H1 (cell line): ENCODE data around the gene KLHL8. TPM values are rescaled to one million over a fixed set of nuclear protein-coding genes. Genes with fewer than 3 reads are reported as not detected.

ENCODE experiments used
- CTCF ChIA-PET: fragments of 300-600 bp; sonication (Branson Sonifier 250); formaldehyde crosslinking; loops from one replicate; lab custom pipeline; 2021; ENCODE audit not compliant: partially characterized antibody; lab: Charles Lee
- POLR2A ChIA-PET: fragments of 300-600 bp; sonication (Branson Sonifier 250); formaldehyde crosslinking; loops from one replicate; lab custom pipeline; 2021; ENCODE audit warnings: inconsistent platforms; ENCODE audit not compliant: partially characterized antibody; lab: Charles Lee
- DNase-seq, 2 experiments: peaks; one replicate each; pipeline versions ENCODE4 v3.0.0 to v3.0.0-alpha.2; 2010 to 2022; ENCODE audit warnings: low spot score in 2 of 2, low read depth in 1 of 2, mixed read lengths in 1 of 2
- FAIRE-seq: peaks from 2 replicates; lab custom pipeline; 2011; peaks lifted over from hg19 to GRCh38; lab: Jason Lieb, UNC
- H2AFZ ChIP-seq: 2 replicates; pipeline ENCODE4 v1.8.1; 2012; ENCODE audit warnings: low read length, inconsistent platforms
- H2AK5ac ChIP-seq: 2 replicates; pipeline ENCODE4 v1.6.1; 2013; ENCODE audit warnings: low read depth, low read length
- H2BK120ac ChIP-seq: replicated peaks from 2 replicates; pipeline ENCODE3; 2013; ENCODE audit warnings: low read depth, low read length, inconsistent platforms
- H2BK12ac ChIP-seq: 2 replicates; pipeline ENCODE4 v1.6.1; 2013; ENCODE audit warnings: low read depth, low read length
- H2BK15ac ChIP-seq: 2 replicates; pipeline ENCODE4 v1.6.1; 2013; ENCODE audit warnings: low read length
- H2BK20ac ChIP-seq: 2 replicates; pipeline ENCODE4 v1.6.1; 2013; ENCODE audit warnings: low read length
- H2BK5ac ChIP-seq: 2 replicates; pipeline ENCODE4 v1.6.1; 2013; ENCODE audit warnings: low read depth, low read length
- H3K14ac ChIP-seq: 2 replicates; pipeline ENCODE4 v1.6.1; 2013; ENCODE audit warnings: inconsistent platforms; ENCODE audit not compliant: insufficient read length
- H3K18ac ChIP-seq: 2 replicates; pipeline ENCODE4 v1.6.1; 2013; ENCODE audit warnings: low read length; ENCODE audit errors: extremely low read depth
- H3K23ac ChIP-seq: 2 replicates; pipeline ENCODE4 v1.6.1; 2013; ENCODE audit warnings: inconsistent platforms; ENCODE audit not compliant: insufficient read length
- H3K23me2 ChIP-seq: 2 replicates; pipeline ENCODE4 v1.6.1; 2013; ENCODE audit warnings: low read depth, low read length
- H3K27ac ChIP-seq: 2 replicates; pipeline ENCODE4 v1.6.1; 2011; ENCODE audit warnings: low read depth, low read length, inconsistent platforms
- H3K27me3 ChIP-seq, 4 experiments: replicated peaks in 1 of 4; 1 replicate in 1 of 4; 2 replicates in 3 of 4; pipeline versions ENCODE4 v1.6.1 to v1.8.1; 2011 to 2013; ENCODE audit warnings: low read length in 3 of 4, mild to moderate bottlenecking in 3 of 4, inconsistent platforms in 2 of 4, mixed read lengths in 2 of 4, moderate library complexity in 1 of 4; ENCODE audit not compliant: control insufficient read depth in 3 of 4, insufficient read depth in 3 of 4; ENCODE audit errors: extremely low read depth in 1 of 4
- H3K36me3 ChIP-seq, 4 experiments: 2 replicates each; pipeline versions ENCODE4 v1.6.1 to v1.8.1; 2011 to 2013; ENCODE audit warnings: mild to moderate bottlenecking in 4 of 4, low read length in 3 of 4, moderate library complexity in 2 of 4, control low read depth in 1 of 4, inconsistent platforms in 1 of 4; ENCODE audit not compliant: insufficient read depth in 4 of 4, control insufficient read depth in 2 of 4
- H3K4ac ChIP-seq: replicated peaks from 2 replicates; pipeline ENCODE3; 2013; ENCODE audit warnings: low read length, low read depth, mixed read lengths, inconsistent platforms; ENCODE audit not compliant: insufficient read length
- H3K4me1 ChIP-seq, 4 experiments: replicated peaks in 1 of 4; 1 replicate in 1 of 4; 2 replicates in 3 of 4; pipeline versions ENCODE4 v1.6.1 to v1.8.1; 2011 to 2013; ENCODE audit warnings: low read length in 3 of 4, inconsistent platforms in 2 of 4, mixed read lengths in 1 of 4; ENCODE audit not compliant: insufficient read depth in 4 of 4, control insufficient read depth in 3 of 4
- H3K4me2 ChIP-seq, 2 experiments: 2 replicates each; pipeline versions ENCODE4 v1.6.1 to v1.8.1; 2011 to 2013; ENCODE audit warnings: low read depth in 2 of 2, low read length in 2 of 2, control low read depth in 1 of 2, inconsistent platforms in 1 of 2, mild to moderate bottlenecking in 1 of 2; ENCODE audit not compliant: insufficient read depth in 1 of 2
- H3K4me3 ChIP-seq, 4 experiments: fragments of 200-600, 300-600 bp in 1 of 4; sonication (generic), shearing (Covaris generic), sonication (Bioruptor Twin) in 1 of 4; 2 replicates each; pipeline versions ENCODE4 v1.5.1 to v1.8.1; 2011 to 2016; ENCODE audit warnings: low read length in 4 of 4, low read depth in 3 of 4, control low read depth in 2 of 4, inconsistent platforms in 2 of 4, mild to moderate bottlenecking in 2 of 4, mixed read lengths in 1 of 4, moderate library complexity in 1 of 4; ENCODE audit not compliant: insufficient read depth in 2 of 4; ENCODE audit errors: extremely low read depth in 1 of 4
- H3K56ac ChIP-seq: replicated peaks from 2 replicates; pipeline ENCODE3; 2013; ENCODE audit warnings: low read depth, mild to moderate bottlenecking, mixed read lengths, low read length, inconsistent platforms; ENCODE audit not compliant: insufficient read length
- H3K79me1 ChIP-seq: 2 replicates; pipeline ENCODE4 v1.6.1; 2013; ENCODE audit warnings: low read depth, low read length, control low read depth
- H3K79me2 ChIP-seq, 2 experiments: 2 replicates each; pipeline versions ENCODE4 v1.6.1 to v1.8.1; 2012 to 2013; ENCODE audit warnings: low read length in 2 of 2, mild to moderate bottlenecking in 2 of 2, inconsistent platforms in 1 of 2; ENCODE audit not compliant: insufficient read depth in 2 of 2, control insufficient read depth in 1 of 2
- H3K9ac ChIP-seq, 4 experiments: replicated peaks in 1 of 4; 1 replicate in 1 of 4; 2 replicates in 3 of 4; pipeline versions ENCODE4 v1.6.1 to v1.8.1; 2011 to 2013; ENCODE audit warnings: low read depth in 3 of 4, low read length in 3 of 4, control low read depth in 2 of 4, mild to moderate bottlenecking in 2 of 4, moderate library complexity in 2 of 4, inconsistent platforms in 1 of 4; ENCODE audit errors: extremely low read depth in 1 of 4
- H3K9me3 ChIP-seq, 2 experiments: 2 replicates each; pipeline versions ENCODE4 v1.6.1 to v1.8.1; 2012 to 2013; ENCODE audit warnings: mild to moderate bottlenecking in 2 of 2, moderate library complexity in 2 of 2, control low read depth in 1 of 2, inconsistent platforms in 1 of 2, low read depth in 1 of 2, low read length in 1 of 2, mixed read lengths in 1 of 2; ENCODE audit not compliant: insufficient read depth in 2 of 2
- H4K20me1 ChIP-seq, 2 experiments: replicated peaks in 1 of 2; 2 replicates each; pipeline versions ENCODE3 to v1.8.1; 2011 to 2013; ENCODE audit warnings: inconsistent platforms in 2 of 2, low read length in 2 of 2, mild to moderate bottlenecking in 1 of 2; ENCODE audit not compliant: insufficient read depth in 2 of 2, control insufficient read depth in 1 of 2
- H4K5ac ChIP-seq: 2 replicates; pipeline ENCODE4 v1.6.1; 2013; ENCODE audit warnings: low read length, low read depth, mixed read lengths, inconsistent platforms; ENCODE audit not compliant: insufficient read length
- H4K8ac ChIP-seq: 2 replicates; pipeline ENCODE4 v1.8.0; 2013; ENCODE audit warnings: mild to moderate bottlenecking, moderate library complexity, low read length, inconsistent platforms; ENCODE audit not compliant: insufficient read depth; ENCODE audit errors: extremely low read depth
- H4K91ac ChIP-seq: replicated peaks from 2 replicates; pipeline ENCODE3; 2013; ENCODE audit warnings: low read length, mixed read lengths, inconsistent platforms; ENCODE audit not compliant: insufficient read length
- ASH2L ChIP-seq: fragments of 200-600, 300-600 bp; sonication (generic); IDR thresholded peaks from one replicate; pipeline ENCODE4 v1.7.1; 2017; ENCODE audit warnings: low read length
- ATF3 ChIP-seq: IDR thresholded peaks from 2 replicates; pipeline ENCODE4 v1.6.1; 2011; ENCODE audit warnings: low read depth, mild to moderate bottlenecking, low read length; ENCODE audit not compliant: insufficient read depth
- BACH1 ChIP-seq: IDR thresholded peaks from 2 replicates; pipeline ENCODE4 v1.6.1; 2012; ENCODE audit warnings: low read length, improper control_type of control experiment
- GTF2F1 ChIP-seq: IDR thresholded peaks from 2 replicates; pipeline ENCODE4 v1.6.1; 2012; ENCODE audit warnings: low read depth, low read length, improper control_type of control experiment, borderline replicate concordance
- KDM5A ChIP-seq: fragments of 200-600 bp; IDR thresholded peaks from 2 replicates; pipeline ENCODE4 v1.7.1; 2012; ENCODE audit warnings: mild to moderate bottlenecking, low read length, inconsistent platforms, mixed read lengths
- NANOG ChIP-seq: IDR thresholded peaks from 2 replicates; pipeline ENCODE4 v1.6.1; 2011; ENCODE audit warnings: low read length, low read depth, mild to moderate bottlenecking, inconsistent platforms; ENCODE audit not compliant: insufficient read depth, poor library complexity, severe bottlenecking
- POLR2AphosphoS5 ChIP-seq: IDR thresholded peaks from 2 replicates; pipeline ENCODE4 v1.6.1; 2011; ENCODE audit warnings: low read depth, low read length
- RBBP5 ChIP-seq: IDR thresholded peaks from 2 replicates; pipeline ENCODE4 v1.7.1; 2012; ENCODE audit warnings: low read depth, mild to moderate bottlenecking, inconsistent platforms, low read length, moderate library complexity, borderline replicate concordance
- SIRT6 ChIP-seq: IDR thresholded peaks from one replicate; pipeline ENCODE4 v1.7.1; 2012; ENCODE audit warnings: low read length, inconsistent platforms
- SP2 ChIP-seq: IDR thresholded peaks from 2 replicates; pipeline ENCODE4 v1.6.1; 2012; ENCODE audit warnings: mild to moderate bottlenecking, low read length, inconsistent platforms
- SRF ChIP-seq: IDR thresholded peaks from 2 replicates; pipeline ENCODE4 v1.6.1; 2011; ENCODE audit warnings: mild to moderate bottlenecking, low read depth, low read length, moderate library complexity
- TBP ChIP-seq: IDR thresholded peaks from 2 replicates; pipeline ENCODE4 v1.6.1; 2011; ENCODE audit warnings: low read depth, low read length, improper control_type of control experiment
- USF2 ChIP-seq: IDR thresholded peaks from 2 replicates; pipeline ENCODE4 v1.6.1; 2011; ENCODE audit warnings: low read length, improper control_type of control experiment
- WGBS, 2 experiments: shearing (Covaris generic) in 1 of 2; methylation state at CpG; one replicate each; pipeline versions ENCODE4 v1.1.6 to v1.1.7; 2013 to 2015; ENCODE audit warnings: low lambda C conversion rate in 2 of 2, mixed read lengths in 2 of 2, inconsistent platforms in 1 of 2, low coverage in 1 of 2, missing lambda C conversion rate in 1 of 2; ENCODE audit not compliant: insufficient replicate concordance in 2 of 2, insufficient coverage in 1 of 2, insufficient read length in 1 of 2; ENCODE audit errors: extremely low coverage in 1 of 2, missing lambda C conversion rate in 1 of 2; 5-methylcytosine and 5-hydroxymethylcytosine counted together
- polyA plus RNA-seq, 7 experiments: library from polyadenylated mRNA; depleted of rRNA in 3 of 7; stranded (reverse) in 5 of 7; unstranded in 2 of 7; fragments of >200 nt in 5 of 7; fragments of 200-250 nt in 2 of 7; gene quantifications; 1 replicate in 5 of 7; 2 replicates in 1 of 7; 4 replicates in 1 of 7; pipeline versions ENCODE4 v1.2.1 to v1.2.3, GENCODE V29; 2011 to 2013; ENCODE audit warnings: missing spikeins in 2 of 7, mixed read lengths in 2 of 7
- total RNA-seq: library from RNA; stranded (reverse); fragmentation: NEBNext Ultra II Directional; extraction: Animal tissue kit (Norgen Biotek cat#: 25700); gene quantifications from 2 replicates; pipeline ENCODE4 v1.2.1, GENCODE V29; 2021

KLHL8 gene
- total and polyA plus RNA-seq, 2 of the 8 experiments (the other 6 are each of a cell fraction or from before 2014, with no cell fraction given): 0.94 to 8.1 TPM

- no peak overlapping the region for H3K9ac ChIP-seq
- no peak overlapping the region for H3K14ac ChIP-seq
- no peaks in the 10 kb centered on the region for H3K4me1 ChIP-seq
- H4K5ac ChIP-seq: no peak overlapping the region
- H3K23ac ChIP-seq: no peak overlapping the region
- no peak overlapping the region for H2BK15ac ChIP-seq
- H2BK12ac ChIP-seq: no peak overlapping the region
- no peaks in the 10 kb centered on the region for H3K79me1 ChIP-seq
- no peak overlapping the region for H3K18ac ChIP-seq
- H2BK5ac ChIP-seq: no peak overlapping the region
- H3K9me3 ChIP-seq: no peaks in the 10 kb centered on the region
- no peaks in the 10 kb centered on the region for H3K36me3 ChIP-seq
- 78% methylated on average over 1 of the region's 1 CpG; no CpG with 5 or more reads in 1 of the 2 experiments for WGBS, 2 experiments
- H3K27ac ChIP-seq: no peak overlapping the region
- no peaks in the 10 kb centered on the region for H3K27me3 ChIP-seq
- H3K23me2 ChIP-seq: no peaks in the 10 kb centered on the region
- H4K20me1 ChIP-seq: no peaks in the 10 kb centered on the region
- no peak overlapping the region for H3K4me3 ChIP-seq
- POLR2A ChIA-PET: no interaction called here
- no peak overlapping the region for H2BK120ac ChIP-seq
- no peak overlapping the region for H3K4me2 ChIP-seq
- no peak overlapping the region for H4K8ac ChIP-seq
- H2BK20ac ChIP-seq: no peak overlapping the region
- TF ChIP-seq ATF3: no peak
- no peak for TF ChIP-seq SP2
- no peak for TF ChIP-seq SRF
- TF ChIP-seq RBBP5: no peak
- TF ChIP-seq NANOG: no peak
- TF ChIP-seq BACH1: no peak
- no peak for TF ChIP-seq SIRT6
- TF ChIP-seq GTF2F1: no peak
- TF ChIP-seq POLR2AphosphoS5: no peak
- TF ChIP-seq ASH2L: no peak
- no peak for TF ChIP-seq KDM5A
- TF ChIP-seq TBP: no peak
- TF ChIP-seq USF2: no peak
- TF ChIP-seq, all 59 proteins: peak for 0
- no peak for DNase-seq
- Histone ChIP-seq H3K4ac (no peak overlapping the region), H2AFZ (no peak overlapping the region), H3K56ac (no peak overlapping the region), H4K91ac (no peak overlapping the region), H2AK5ac (no peak overlapping the region), H3K79me2 (no peaks in the 10 kb centered on the region)
- CTCF ChIA-PET: no interaction called here
- no peak for FAIRE-seq
These were observed 40.7 kb downstream of the KLHL8 start for GRCh38 chr4:87179751-87180150.
